GM19455 (cell line): Measurements from ENCODE around the gene PTGDS.

ENCODE experiments used
- ATAC-seq: cut with Tn5 transposase; IDR thresholded peaks from one replicate; pipeline ENCODE4 v1.9.1; 2021; ENCODE audit not compliant: unreplicated experiment

PTGDS gene

DNA sequence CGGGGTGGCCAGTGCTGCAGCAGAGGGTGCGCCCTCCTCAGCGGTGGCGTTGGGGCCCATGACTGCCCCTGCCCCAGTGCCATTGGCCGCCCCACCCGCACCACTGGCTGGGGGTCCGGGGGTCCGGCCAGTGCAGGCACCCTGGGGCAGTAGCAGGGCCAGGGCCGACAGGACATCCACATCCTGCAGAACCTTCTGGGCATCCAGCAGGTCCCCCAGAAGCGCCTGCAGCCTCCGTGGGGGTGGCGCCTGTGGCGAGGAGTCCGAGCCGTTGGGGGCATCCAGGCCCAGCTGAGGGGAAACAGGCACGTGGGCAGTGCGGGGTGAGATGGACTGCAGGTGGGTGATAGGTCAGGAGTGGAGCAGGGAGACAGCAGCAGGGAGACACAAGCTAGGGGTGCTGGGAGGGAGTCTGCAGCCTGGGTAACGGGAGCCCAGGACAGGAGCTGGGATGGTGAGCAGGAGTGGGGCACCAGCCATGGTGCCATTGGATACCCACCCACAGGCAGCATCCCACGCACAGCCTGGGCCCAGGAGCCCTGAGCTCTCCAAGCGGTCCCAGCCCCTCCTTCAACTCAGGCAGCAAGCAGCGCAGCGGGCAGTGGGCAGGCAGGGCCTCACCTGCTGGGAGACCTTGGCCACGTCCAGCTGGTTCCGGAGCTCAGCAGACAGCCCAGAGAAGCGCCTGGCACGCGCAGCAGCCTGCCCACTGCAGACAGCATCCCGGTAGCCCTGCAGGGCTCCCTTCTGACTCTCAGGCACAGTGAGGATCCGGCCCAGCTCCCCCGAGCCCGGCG, 43.7 kb downstream of the PTGDS start:
- ATAC-seq, result no peak

DNA sequence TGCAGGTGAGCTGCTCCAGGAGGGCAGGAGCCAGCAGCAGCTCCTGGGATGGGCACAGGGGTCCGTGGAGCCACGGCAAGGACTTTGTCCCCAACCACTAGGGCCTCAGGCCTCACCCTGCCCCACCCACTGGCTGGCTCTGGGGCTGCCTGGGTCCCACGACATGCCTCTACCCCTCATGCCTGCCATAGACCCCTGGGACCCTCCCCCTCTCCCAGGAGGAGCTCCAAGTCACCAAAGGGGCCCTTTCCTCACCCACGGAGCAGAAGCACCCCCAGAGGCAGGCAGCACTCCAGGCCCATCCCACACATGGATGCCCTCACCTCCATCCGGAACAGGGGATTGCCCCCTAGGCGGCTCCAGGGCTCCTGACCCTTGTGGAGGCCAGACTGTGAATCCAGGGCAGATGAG, 44.3 kb downstream of the PTGDS start:
- ATAC-seq, result no peak

DNA sequence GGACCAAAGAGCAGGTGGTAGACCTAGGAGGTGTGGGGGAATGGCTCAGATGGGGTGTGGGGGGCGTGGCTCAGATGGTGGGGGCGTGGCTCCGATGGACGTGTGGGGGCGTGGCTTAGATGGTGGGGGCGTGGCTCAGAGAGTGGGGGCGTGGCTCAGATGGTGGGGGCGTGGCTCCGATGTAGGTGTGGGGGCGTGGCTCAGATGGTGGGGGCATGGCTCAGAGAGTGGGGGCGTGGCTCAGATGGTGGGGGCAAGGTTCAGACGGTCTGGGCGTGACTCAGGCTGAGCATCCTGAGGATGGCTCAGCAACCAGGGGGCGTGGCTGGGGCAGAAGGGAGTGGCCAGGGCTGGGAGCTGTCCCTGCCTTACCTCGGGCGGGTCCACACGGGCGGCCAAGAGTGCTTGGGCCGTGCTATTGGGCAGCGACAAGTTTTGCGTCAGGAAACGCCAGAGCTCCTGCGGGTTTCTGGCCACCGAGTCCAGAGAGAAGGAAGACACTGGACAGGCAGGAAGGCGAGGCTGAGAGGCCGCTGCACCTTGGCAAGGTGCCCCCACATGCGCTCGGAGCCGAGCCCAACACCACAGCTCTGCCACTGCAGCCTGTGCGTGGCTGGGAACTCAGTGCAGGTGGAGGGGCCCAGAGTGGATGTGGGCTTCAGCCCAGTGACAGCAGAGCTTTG, 44.8 kb downstream of the PTGDS start:
- no peak for ATAC-seq

DNA sequence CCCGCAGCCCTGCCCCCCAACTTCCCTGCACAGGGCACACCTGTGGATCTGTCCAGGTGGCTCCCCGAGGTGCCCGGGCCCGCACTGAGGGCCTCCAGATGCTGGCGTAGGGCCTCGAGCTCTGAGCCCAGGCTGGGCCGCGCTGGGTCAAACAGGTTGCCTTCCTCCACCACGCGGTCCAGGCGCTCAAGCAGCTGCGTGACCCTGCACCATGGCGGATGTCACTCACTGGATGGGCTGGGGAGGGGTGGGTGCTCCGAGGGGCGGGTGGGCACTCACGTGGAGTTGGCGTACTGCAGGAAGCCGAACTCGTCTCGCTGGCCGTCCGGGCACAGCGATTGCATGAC, 45.3 kb downstream of the PTGDS start:
- ATAC-seq, result no peak

DNA sequence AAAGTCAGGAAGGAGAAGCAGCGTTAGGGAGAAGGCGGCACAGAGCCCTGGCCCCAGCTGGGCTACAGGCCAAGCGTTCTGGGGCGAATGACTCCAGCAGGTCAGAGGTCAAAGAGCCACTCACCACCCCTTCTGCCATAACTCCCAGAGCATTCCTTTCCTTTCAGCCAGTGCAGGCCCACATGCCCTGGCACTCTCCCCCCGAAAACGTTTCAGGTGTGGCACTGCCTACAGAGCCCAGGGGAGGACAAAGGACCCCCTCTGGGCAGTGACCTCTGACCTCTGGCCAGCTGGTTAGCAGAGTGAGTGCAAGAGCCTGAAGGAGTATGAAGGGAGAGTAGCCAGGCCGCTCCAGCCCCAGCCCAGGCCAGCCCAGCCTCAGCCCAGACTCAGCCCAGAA, 45.9 kb downstream of the PTGDS start:
- ATAC-seq, result no peak

DNA sequence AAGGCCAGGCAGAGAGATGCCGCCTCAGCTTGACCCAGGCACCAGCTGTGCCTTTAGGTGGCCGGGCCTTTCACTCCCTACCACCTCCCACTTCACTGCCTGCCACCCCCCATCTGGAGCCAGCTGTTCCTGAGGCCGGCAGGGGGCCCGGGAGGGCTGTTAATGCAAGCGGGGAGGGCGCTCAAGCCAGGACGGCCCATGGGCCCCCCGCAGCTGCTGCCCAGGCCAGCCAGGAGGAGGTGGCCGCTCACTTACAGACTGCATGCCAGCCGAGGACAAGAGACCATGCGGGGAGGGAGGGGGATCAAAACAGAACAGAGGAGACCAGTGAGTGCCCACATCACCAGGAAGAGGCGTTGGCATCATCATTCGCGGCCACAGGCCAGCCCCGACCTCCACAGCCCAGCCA, 46.3 kb downstream of the PTGDS start:
- ATAC-seq, result no peak

DNA sequence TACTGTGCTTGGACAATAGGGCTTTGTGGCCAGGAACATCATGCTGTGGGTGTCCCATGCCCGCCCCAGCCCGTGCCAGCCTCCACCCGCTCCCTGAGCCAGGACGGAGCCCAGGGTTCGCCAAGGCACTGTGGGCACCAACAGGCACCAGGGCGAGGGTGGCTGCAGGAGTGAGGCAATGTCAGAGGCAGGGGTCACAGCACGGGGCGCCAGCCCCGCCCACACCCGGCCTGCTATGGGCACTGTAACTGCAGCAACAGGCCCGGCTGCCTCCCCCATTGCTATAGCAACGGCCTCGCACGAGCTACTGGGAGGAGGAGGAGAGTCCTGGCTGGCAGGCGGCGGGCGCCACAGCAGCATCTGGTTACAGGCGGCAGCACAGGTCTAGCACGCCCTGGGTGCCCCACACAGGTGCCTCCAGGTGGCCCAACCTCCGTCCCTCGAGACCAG, 48.2 kb downstream of the PTGDS start:
- no peak for ATAC-seq

DNA sequence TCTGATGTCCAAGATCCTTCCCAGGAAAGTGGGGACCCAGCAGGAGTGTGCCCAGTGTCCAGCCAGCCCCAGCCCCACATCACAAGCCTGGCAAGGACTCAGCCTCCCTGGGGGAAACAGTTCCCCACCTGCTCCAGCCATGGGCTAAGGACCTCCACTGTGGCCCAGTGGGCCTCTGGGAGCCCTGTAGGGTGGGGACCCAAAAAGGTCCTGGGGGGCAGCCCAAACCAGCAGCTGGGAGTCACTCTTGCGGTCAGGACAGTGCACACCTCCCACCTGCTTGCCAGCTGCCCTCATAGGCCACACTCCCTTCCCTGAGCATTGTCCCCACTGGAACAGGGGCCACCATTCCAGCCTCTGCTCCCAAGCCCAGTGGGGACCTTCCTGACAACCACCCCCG, 49.1 kb downstream of the PTGDS start:
- ATAC-seq, result no peak

DNA sequence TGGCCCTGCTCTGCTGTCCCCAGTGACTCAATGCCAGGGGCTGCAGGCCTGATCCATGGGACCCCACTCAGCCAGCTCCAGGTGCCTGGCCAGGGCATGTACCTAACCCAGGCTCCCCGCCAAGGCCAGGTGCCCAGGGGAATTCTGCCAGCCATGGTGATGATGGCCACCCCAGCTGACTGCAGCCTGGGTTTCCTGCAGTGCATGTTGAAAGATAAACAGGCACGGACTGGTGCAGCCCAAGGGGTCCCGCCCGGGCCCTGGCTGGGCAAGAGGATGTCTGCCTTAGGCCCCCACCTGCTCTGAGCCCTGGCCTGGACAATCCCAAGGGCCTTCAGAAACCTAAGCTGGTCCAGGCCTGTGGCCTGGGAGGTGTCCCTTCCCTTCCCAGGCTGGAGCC, 49.5 kb downstream of the PTGDS start:
- ATAC-seq, result no peak

DNA sequence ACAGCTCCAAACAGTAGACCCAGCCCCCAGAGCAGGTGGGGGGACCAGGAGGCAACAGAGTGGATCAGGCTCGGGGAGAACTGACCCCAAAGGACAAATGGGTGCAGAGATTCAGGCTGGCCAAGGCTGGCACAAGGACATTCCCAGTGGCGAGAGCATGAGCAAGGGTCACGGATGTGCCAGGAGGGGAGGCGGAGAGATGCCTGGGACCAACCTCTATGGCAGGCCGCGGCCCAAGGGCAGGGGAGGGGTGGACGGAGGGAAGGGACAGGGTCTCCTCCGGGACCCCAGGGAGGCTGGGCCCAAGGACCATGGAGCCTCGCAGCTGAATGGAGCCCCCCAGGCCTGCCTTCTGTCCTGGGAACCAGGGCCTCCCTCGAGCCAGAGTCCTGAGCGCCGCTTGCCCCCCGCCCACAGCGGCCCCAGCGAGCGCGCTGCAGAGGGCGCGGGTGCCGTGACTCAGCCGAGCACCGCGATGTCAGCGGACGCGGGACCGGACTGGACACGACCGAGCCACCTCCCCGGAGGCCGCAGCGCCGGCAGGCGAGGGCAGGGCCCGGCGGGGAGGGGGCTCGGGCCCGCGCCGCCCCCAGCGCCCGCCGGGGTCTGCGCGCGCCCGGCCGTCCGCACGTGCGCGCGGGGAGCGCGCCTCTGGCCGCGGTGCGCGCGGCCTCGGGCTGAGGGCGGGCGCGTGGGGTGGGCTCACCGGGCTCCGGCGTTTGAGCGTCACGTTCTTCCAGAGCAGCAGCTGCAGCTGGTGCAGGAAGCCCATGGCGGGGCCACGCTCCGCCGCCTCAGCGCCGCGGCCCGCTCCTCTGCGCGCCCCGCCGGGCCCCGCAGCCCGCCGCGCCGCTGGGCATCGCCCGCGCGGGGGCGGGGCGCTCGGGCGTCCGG, 50.3 kb downstream of the PTGDS start, which contains the start of gene ABCA2:
ABCA2 (minus strand) TSS at position 869 of the 894 bp plus-strand sequence; CDS start at position 772, 97 bp downstream.
- no peak for ATAC-seq

DNA sequence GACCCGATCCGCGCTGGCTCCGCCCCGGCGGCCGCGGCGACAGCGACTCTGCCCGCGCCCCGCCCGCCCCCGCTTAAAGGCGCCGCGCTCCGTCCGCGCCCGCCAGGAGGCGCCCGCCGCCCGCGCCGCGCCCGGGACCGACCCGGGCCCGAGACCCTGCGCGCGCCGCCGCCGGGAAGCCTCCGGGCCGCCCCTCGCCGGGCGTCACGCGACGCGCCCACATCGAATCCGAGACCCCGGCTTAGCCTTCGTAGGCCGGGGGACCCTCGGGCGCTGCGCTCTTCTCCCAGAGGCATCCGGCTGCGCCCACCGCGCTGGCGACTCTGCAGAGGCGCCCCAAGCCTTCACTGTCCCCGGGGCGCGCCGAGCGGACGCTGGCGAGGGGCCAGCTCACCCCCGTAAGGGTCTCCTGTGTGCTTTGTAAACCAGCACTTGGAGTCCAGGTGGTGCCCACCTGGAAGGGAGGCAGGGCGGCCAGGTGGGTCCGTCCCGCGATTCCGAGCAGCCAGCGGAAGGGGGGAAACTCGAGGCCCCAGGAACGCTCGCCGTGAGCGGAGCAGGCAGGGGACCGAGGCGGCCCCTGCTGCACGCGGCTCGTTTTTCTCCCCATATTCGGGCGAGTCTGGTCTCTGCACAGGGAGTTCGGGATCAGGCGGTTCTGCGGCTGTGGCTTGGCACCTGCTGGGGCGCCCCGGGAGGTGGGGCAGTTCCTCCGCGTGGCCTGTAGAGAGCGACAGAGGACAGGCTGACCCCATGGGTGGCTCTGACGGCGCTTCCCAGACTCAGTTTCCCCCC, 51.2 kb downstream of the PTGDS start:
- no peak for ATAC-seq

DNA sequence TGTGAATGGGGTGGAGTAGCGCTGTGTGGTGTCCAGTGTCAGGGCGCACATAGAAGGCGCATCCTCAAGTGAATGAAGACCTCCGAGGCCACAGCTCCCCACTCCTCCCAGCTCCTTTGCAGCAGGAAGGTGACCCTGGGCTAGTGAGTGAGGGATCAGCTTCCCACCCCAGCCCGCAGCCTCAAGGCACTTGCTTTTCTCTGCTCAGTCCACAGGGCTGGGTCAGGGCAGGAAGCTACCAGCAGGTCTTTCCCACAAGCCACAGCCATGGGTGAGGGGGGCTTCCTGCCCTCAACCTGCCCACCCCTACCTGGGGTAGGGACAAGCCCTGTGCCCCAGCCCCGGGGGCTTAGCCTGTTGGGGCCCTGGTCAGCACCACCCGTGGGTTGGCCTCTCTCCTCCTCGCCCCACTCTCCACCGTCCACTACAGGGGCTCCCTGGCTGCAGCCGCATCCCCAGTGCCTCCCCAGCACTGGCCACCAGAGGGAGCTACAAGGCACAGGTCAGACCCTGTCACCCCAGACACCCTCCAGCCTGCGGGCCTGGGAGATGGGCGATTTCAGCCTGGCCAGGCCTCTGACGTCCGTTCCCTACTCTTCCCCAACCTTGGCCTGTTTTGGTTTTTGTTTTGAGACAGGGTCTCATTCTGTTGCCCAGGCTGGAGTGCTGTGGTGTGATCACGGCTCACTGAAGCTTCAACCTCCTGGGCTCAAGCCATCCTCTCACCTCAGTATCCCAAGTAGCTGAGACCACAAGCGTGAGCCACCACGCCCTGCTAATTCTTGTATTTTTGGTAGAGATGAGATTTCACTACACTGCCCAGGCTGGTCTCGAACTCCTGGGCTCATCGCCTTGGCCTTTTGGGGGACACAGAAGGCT, 52.0 kb downstream of the PTGDS start:
- ATAC-seq, result no peak

DNA sequence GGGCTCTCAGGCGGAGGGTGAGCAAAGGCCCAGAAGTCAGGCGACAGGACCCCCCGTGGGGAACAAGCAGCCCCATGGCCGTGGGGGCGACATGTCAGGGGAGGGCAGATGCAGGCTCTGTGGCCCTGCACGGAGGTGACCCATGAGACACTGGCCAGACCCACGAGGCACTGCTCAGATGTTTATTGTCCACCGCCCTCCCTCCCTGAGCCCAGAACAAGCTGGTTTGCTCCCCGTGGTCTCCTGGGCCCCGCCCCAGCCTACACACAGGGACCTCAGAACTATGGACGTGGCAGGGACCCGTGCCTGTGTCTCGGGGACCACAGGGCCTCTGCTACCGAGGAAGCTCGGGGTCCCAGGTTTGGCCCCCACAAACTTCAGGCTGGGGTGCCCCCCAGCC, 52.7 kb downstream of the PTGDS start:
- ATAC-seq, result no peak

DNA sequence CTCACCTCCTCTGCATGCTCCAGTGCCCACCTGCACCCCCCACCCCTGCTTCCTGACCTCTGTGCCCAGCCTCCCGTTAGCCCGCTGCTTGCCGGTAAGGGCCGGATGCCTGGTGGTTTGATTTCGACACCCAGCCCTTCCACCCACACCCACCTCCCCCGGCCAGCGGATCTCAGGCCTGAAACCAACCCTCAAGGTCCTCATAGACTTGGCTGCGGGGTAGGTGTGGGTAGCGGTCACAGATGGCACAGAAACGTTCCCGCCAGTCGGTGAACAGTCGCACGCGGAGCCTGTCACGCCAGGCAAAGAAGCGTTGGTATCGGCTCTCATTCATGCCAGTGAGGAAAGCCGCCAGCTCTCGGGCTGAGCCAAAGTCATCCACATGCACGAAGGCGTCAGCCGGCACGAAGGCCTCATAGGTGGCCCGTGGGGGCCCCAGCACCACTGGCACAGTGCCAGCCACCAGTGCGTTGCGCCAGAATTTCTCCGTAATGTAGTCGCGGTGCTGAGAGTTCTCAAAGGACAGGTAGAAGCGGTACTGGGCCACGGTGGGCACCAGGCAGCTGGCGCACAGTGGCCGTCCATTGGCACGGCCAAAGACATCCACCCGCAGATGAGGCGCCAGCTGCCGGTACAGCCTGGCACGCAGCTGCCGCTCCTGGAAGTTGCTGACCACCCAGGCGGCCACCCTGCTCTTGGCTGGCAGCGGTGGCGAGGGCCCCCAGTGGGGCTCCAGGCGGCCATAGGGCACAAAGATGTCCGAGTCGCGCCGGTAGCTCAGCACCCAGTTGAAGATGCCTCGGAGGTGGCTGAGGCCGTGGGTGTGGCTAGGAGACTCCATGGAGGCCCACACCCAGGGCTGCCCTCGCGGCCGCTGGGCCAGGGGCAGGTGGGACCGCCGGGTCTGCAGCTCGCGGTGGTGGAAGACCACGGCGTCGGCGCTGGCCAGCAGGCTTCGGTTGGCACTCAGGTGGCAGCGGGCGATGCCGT, 53.5 kb downstream of the PTGDS start:
- no peak for ATAC-seq
